Raji (cell line): ENCODE data around the gene MVB12B.

Experiments
- POLR2A ChIP-seq: IDR thresholded peaks from 2 replicates; pipeline ENCODE4 v1.6.1; 2011; ENCODE audit warnings: low read depth, low read length, control low read depth; ENCODE audit not compliant: insufficient read depth

The MVB12B gene

GRCh38 chr9:126521976-126522590 is 195.5 kb downstream of the MVB12B start:
- TF ChIP-seq POLR2A = no peak

DNA sequence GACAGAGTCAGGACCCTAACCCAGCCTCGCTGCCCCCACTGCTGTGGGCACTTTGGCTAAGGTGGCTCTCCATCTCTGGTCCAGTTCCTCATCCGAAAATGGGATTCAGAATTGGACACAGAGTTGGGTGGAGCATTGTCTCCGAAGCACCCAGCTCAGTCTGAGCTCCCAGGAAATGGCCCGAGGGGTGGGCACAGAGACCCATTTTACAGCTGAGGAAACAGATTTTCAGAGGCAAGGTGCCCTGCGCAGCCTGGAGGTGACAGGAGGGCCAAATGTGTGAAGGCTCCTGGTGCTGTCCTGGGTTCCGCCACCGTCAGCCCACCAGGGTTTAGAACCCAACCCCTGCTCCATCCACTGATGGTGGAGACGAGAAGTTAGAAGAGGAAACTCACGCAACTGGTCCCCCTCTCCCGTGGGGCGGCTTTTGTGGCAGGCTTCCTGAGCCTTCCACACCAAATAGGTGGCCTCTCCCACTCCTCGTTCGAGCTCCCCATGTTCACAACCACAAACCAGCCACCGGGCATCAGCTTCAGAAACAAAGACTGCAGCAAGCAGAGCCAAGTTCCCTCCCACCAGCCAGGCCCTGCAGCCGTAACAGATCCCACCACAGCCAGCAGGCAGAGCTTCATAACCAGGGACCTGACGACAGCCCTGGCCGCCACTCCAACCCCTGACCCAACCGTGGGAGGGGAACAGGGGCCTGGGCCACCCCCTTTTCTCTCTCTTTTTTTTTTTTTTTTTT is 196.2 kb downstream of the MVB12B start:
- TF ChIP-seq POLR2A = no peak

GRCh38 chr9:126523611-126524111 is 197.0 kb downstream of the MVB12B start:
- TF ChIP-seq POLR2A = no peak

- no peak for TF ChIP-seq POLR2A
These were observed 197.9 kb downstream of the MVB12B start for GRCh38 chr9:126524353-126525077.

DNA sequence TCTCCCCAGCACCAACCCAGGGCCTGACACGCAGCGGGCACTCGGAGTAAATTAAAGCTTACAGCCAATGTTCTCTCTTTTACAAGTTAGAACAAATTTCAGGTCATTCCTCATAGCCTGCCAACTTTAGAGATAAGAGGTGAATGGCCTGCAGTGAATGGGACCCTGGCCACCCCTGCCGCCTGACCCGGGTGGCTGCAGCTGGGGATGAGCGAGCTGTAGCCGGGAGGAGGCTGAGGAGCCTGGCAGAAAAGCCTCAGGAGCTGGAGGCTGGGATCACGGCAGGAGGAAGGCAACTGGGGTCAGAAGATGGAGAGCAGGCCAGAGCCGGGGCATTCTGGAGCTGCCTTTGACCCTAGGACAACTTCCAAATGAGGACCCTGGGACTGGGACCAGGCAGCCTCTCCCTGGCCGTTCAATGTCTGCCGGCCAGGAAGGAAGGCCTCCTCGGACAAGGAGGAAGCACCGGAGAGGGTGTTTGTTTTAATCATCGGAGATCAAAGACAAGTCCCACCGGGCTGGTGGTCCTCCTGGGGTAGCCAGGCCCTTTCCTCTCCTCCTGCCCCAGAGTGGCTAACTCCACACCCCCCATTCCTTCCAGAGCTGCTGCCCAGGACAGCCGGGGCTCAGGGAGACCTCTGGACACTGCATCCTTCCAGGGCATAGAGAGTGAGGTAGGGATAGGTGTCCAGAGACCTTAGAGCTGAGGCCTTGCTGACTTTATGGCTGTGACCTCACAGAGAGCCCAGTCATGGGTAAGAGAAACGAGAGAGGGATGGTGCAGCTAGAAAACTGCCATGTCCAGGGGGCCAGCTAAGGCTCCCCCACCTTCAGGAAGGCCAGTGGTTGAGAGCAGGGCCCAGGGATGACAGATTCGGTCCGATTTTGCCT is 199.8 kb downstream of the MVB12B start:
- TF ChIP-seq POLR2A = no peak

GRCh38 chr9:126527109-126527825 is 200.6 kb downstream of the MVB12B start:
- TF ChIP-seq POLR2A = no peak

DNA sequence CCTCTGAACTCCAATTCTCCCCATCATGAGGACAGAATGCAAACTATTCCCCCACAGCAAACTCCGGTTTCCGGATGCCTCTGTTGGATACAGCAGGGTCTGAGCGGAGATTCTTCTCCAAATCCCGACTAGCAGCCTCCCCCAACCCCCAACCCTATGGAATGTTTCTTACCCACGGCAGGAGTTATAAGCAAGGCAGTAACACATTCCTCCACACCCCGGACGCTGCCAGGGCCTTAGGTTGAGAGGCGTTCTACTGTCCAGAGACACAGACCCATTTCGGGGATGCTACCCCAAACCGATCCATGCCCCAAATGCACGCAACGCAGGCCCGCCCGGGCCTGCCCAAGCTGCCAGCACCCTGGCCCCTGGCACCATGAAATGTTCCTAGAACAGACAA is 201.5 kb downstream of the MVB12B start:
- no peak for TF ChIP-seq POLR2A

DNA sequence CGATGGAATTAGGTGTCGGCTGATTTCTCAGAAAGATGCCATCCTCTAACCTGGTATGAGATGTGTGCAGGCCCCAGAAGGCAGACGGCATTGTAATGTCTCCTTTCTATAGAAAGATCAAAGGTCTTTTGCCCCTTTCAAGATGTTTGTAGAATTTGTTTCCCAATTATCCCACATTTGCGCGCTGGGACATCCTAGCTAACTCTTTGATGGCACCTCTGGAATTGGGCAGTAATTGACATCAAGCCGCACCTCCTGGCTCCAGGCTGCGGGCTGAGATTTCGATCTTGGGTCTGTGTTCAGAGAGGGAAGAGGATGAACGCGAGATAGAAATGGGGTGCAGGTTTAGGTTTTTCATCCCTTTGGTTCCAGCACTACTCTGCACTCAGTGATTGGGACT is 202.3 kb downstream of the MVB12B start:
- no peak for TF ChIP-seq POLR2A

DNA sequence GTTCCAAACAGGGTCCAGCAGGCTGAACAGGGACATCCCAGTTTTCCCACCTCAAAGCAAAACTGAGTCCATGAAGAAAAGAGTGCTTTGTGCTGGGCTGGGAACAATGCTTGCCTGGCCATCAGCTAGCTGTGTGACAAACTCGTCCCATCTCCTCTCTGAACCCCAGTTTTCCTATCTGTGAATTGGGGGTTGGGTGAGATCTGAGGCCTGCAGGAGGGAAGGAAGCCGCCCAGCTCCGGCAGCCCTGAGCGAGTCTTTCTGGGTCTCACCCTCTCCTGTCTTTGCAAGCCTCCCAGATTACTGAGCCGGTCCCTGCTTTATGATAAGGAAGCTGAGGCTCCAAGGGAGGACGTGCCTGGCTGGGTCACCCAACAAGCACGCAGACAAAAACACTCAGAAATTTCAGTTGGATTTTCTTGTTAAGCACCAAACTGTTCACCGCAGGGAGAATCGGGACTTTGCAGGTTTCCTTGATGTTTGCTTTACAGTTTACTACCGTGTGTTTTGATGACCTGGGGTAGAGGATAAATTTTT is 204.5 kb downstream of the MVB12B start:
- TF ChIP-seq POLR2A = no peak

DNA sequence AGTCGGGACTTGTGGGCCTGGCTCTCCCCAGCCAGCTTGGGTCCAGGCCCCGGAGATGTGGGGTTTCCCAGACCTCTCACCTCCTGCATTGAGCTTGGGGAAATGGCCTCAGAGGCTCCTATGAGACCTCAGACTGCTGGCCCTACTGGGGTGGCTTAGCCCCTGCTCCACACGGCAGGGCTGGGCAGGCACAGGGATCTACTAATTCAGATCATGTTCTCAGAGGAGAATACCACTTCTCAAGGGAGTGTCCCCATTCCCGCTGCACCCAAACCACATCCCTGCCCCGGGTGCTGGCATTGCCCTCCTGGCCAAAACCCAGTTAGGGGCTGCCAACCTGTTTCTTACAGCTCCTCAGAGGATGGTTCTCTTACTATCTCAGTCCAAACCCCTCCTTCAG is 205.0 kb downstream of the MVB12B start:
- TF ChIP-seq POLR2A = no peak

DNA sequence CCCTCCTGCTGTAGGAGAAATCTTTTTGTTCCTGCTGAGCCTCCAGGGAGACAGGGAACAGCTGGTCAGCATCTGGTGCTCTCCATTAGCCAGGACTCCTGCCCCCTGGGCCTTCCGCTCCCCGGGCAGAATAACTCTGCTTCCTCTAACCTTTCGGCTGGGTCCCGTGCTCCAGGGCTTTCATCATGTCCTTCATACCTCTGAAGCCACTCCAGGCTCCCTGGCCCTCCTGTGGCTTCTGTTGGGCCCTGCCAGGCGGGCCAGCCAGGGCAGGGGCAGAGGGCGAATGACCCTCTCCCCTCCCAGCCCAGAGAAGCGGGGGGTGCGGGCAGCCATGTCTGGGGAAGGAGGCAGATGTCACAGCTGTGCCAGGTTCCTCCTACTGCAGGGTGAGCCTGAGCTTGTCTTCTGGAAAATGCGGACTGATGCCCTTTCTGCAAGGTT is 205.4 kb downstream of the MVB12B start:
- TF ChIP-seq POLR2A = no peak

- TF ChIP-seq POLR2A = no peak
These were observed 205.9 kb downstream of the MVB12B start for GRCh38 chr9:126532489-126532888.

DNA sequence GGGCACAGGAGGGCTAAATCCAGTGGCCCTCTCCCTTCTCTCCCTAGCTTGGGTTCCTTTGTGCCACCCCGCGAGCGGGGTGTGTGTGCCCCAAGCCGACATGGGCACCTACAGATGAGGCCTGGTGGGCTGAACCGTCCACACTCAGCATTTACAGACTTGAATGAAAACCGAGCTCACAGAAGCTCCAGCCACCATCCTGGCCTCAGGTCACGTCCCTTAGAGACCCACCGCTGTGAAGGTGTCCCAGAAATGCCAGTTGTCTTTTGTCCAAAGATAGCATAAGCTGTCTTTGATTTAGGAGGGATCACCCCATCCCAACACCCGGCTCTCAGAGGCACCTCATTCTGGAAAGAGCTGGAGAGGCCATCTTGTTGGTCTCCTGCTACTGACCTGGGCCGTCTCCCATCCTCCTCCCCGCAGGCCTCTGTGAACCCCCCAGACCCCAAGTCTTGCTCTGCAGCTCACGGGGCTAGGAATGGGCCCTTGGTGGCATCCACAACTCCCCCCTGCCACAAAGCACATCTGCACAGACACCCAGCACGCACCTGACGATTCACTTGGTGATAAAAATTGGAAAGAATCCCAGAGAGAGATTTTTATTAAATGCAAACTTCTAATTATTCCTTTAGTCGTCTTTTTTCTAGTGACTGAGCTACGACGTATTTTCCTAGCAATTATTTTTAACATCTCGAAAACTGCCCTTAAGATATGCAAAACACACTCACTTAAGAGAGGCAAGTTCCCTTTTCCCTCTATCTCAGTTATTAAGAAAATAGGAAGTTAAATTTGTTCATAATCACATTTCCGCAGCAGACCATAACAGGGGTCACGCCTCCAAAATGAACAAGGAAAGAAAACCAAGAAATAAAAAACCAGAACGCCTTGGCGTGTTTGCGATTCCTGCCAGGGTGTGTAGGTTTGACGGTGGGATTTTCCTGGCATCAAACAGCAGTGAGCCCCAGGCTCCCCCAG is 206.6 kb downstream of the MVB12B start:
- TF ChIP-seq POLR2A = no peak
